NB4 (cell line): ENCODE measurements around the gene SDC3.

Source experiments
- CTCF ChIP-seq: IDR thresholded peaks from one replicate; pipeline ENCODE4 v1.5.1; 2012; ENCODE audit warnings: low read depth, low read length
- POLR2A ChIP-seq: IDR thresholded peaks from 2 replicates; pipeline ENCODE4 v1.6.1; 2011; ENCODE audit warnings: mild to moderate bottlenecking; ENCODE audit not compliant: insufficient read length; ENCODE audit errors: extremely low read depth

GRCh38 chr1:30895944-30896660 is 12.5 kb downstream of the SDC3 start:
- TF ChIP-seq POLR2A = no peak
- no peak for TF ChIP-seq CTCF
